KMS-11 (cell line): ENCODE data around the gene FBXW12.

Source experiments
- H2AFZ ChIP-seq: fragments of 200-600 bp; sonication (generic); 2 replicates; pipeline ENCODE4 v1.6.1; 2016; ENCODE audit warnings: antibody characterized with exemption, mixed run types, low read depth
- H3K27ac ChIP-seq: fragments of 200-600 bp; sonication (generic); 2 replicates; pipeline ENCODE4 v1.6.1; 2016; ENCODE audit warnings: mild to moderate bottlenecking, mixed run types
- H3K27me3 ChIP-seq: fragments of 200-600 bp; sonication (generic); 2 replicates; pipeline ENCODE4 v1.6.1; 2017; ENCODE audit warnings: mild to moderate bottlenecking, low read depth, mixed run types, moderate library complexity; ENCODE audit not compliant: insufficient read depth
- H3K36me3 ChIP-seq: fragments of 200-600 bp; sonication (generic); 2 replicates; pipeline ENCODE4 v1.6.1; 2017; ENCODE audit warnings: mild to moderate bottlenecking, mixed run types; ENCODE audit not compliant: insufficient read depth
- H3K4me1 ChIP-seq: fragments of 200-600 bp; sonication (generic); 2 replicates; pipeline ENCODE4 v1.6.1; 2016; ENCODE audit warnings: mild to moderate bottlenecking, low read depth, mixed run types; ENCODE audit not compliant: poor library complexity, severe bottlenecking
- H3K4me2 ChIP-seq: fragments of 200-600 bp; sonication (generic); 2 replicates; pipeline ENCODE4 v1.7.0; 2016; ENCODE audit warnings: mild to moderate bottlenecking, mixed run types
- H3K4me3 ChIP-seq: fragments of 200-600 bp; sonication (generic); IDR thresholded peaks from 2 replicates; pipeline ENCODE4 v1.6.1; 2017; ENCODE audit warnings: low read depth, low read length, mixed read lengths; ENCODE audit not compliant: insufficient read depth
- H3K79me2 ChIP-seq: fragments of 200-600 bp; sonication (generic); 2 replicates; pipeline ENCODE4 v1.6.1; 2016; ENCODE audit warnings: low read depth, mixed run types; ENCODE audit not compliant: insufficient read depth
- H3K9ac ChIP-seq: fragments of 200-600 bp; sonication (generic); 2 replicates; pipeline ENCODE4 v1.6.1; 2016; ENCODE audit warnings: mild to moderate bottlenecking, mixed run types
- H4K20me1 ChIP-seq: fragments of 200-600 bp; sonication (generic); 2 replicates; pipeline ENCODE4 v1.6.1; 2016; ENCODE audit warnings: mild to moderate bottlenecking, mixed run types; ENCODE audit not compliant: insufficient read depth
- CTCF ChIP-seq: fragments of 200-600 bp; sonication (generic); conservative IDR thresholded peaks from 2 replicates; pipeline ENCODE4 v1.6.1; 2017; ENCODE audit warnings: low read depth, mild to moderate bottlenecking, antibody characterized with exemption, low read length, moderate library complexity, mixed read lengths

FBXW12 gene

DNA sequence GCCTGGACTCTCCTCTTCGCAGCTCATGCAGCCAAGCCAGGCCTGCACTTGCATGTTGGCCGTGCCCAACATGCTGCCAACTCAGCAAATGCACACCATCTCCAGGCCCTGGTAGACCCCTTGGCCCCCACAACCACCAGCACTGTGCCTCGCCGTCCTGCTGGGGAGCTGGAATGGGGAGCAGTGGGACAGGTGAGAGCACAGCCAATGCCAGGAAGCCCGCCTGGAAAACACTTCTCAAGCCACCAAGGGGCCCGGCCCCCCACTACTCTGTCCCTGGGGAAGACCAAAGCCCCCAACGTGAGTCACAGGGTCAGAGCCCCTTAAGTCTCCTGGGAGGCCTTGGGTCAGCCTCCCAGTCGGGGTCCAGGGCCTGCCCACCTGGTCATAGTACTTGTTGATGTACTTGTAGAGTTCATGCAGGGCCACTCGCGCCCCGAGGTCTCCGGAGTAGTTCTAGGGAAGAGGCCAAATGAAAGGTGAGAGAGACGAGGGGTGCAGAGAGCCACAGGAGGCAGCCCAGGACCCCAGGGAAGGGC, 33.4 kb downstream of the FBXW12 start:
- no peak overlapping the region for H3K4me3 ChIP-seq
- no peak overlapping the region for H2AFZ ChIP-seq
- H3K4me2 ChIP-seq, result no peak overlapping the region
- TF ChIP-seq CTCF, result no peak
- no peaks in the 10 kb centered on the region for H3K79me2 ChIP-seq
- H3K27ac ChIP-seq, result no peak overlapping the region
- no peak overlapping the region for H3K9ac ChIP-seq
- no peaks in the 10 kb centered on the region for H3K36me3 ChIP-seq
- H4K20me1 ChIP-seq, result no peaks in the 10 kb centered on the region
- H3K4me1 ChIP-seq, result no peaks in the 10 kb centered on the region
- no peaks in the 10 kb centered on the region for H3K27me3 ChIP-seq

GRCh38 chr3:48405971-48406370, 34.0 kb downstream of the FBXW12 start:
- Histone ChIP-seq H3K79me2 (no peaks in the 10 kb centered on the region), H3K36me3 (no peaks in the 10 kb centered on the region), H3K4me1 (no peaks in the 10 kb centered on the region), H3K4me3 (no peak overlapping the region), H3K27ac (no peak overlapping the region), H3K9ac (no peak overlapping the region), H3K27me3 (no peaks in the 10 kb centered on the region), H3K4me2 (no peak overlapping the region), H2AFZ (no peak overlapping the region), H4K20me1 (no peaks in the 10 kb centered on the region)
- TF ChIP-seq CTCF, result no peak

DNA sequence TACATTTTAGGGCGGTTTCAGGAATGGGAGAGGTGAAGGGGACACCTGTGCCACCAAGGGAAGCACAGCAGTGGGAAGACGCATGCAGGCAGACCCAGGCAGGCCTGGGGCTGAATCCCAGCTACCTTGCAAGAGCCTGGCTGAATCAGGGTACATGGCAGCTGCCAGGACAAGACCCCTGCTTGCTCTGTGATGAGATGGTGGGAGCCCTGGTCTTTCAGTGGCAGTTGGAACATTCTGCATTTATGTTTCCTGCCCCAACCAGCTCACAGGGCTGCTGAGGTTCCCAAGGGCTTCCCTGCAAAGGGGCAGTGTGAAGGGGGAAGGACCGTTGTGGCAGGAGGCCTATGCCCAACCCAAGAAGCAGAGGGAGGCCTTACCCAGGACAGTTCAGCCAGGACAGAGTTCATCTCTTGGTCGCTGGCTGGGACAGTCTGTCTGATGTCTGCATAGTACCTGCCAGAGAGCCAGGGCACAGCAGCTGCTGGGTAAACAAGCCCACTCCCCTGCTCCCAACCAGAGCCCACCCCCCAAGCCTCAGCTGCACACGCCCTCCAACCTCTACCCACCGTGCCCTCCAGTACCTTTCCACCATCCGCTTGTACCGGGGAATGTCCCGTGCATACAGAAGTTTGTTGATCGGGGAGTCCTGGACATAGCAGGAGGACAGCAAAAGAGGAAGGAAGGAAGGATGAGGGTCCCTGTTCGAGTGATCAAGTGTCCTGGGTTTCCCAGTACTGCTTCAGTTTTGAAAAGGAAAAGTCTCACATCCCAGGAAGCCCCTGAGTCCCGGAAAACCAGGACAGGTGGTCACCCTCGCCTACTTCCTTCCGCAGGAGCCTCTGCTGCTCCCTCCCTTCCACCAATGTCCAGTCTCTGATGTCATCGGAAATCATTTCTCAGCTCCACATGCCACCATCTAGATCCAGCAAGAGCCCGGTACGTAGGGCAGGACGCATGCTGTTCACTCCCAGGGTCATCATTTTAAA, 34.7 kb downstream of the FBXW12 start:
- Histone ChIP-seq H3K36me3 (no peaks in the 10 kb centered on the region), H4K20me1 (no peaks in the 10 kb centered on the region)

GRCh38 chr3:48407542-48408099, 35.6 kb downstream of the FBXW12 start:
- Histone ChIP-seq H3K4me2 (no peak overlapping the region), H3K9ac (no peak overlapping the region), H3K36me3 (no peaks in the 10 kb centered on the region), H3K4me3 (no peak overlapping the region), H3K27ac (no peak overlapping the region), H3K27me3 (no peaks in the 10 kb centered on the region), H3K4me1 (no peaks in the 10 kb centered on the region), H3K79me2 (no peaks in the 10 kb centered on the region), H2AFZ (no peak overlapping the region), H4K20me1 (no peaks in the 10 kb centered on the region)
- TF ChIP-seq CTCF, result no peak

More for the DNA sequence above, 34.7 kb downstream of the FBXW12 start:
- no peaks in the 10 kb centered on the region for H3K4me1 ChIP-seq
- H3K4me3 ChIP-seq, result no peak overlapping the region
- H3K27ac ChIP-seq, result no peak overlapping the region
- no peaks in the 10 kb centered on the region for H3K79me2 ChIP-seq
- TF ChIP-seq CTCF, result no peak
- H2AFZ ChIP-seq, result no peak overlapping the region
- H3K9ac ChIP-seq, result no peak overlapping the region
- no peaks in the 10 kb centered on the region for H3K27me3 ChIP-seq
- no peak overlapping the region for H3K4me2 ChIP-seq
